CD4-positive, CD25-positive, alpha-beta regulatory T cell (primary cell): ENCODE data around the gene SMARCD2. TPM values are rescaled to one million over a fixed set of nuclear protein-coding genes. Genes with fewer than 3 reads are reported as not detected.

Experiments
- ATAC-seq, 2 donors: fragments of 150-1000 bp; cut with Tn5 transposase; one replicate each; pipeline ENCODE4 v1.10.0; 2021; ENCODE audit warnings: low read depth in 2 of 2, moderate number of reproducible peaks in 2 of 2, moderate library complexity in 1 of 2
- DNase-seq, 3 donors: peaks; one replicate each; pipeline versions ENCODE4 v3.0.0 to v3.0.0-alpha.2; 2012 to 2022; ENCODE audit warnings: mixed read lengths in 1 of 3
- H3K27ac ChIP-seq: one replicate; pipeline ENCODE4 v1.7.0; 2013; ENCODE audit warnings: mild to moderate bottlenecking, low read length; ENCODE audit not compliant: insufficient read depth, poor library complexity, severe bottlenecking
- H3K27me3 ChIP-seq: one replicate; pipeline ENCODE4 v1.7.0; 2013; ENCODE audit warnings: low read length; ENCODE audit not compliant: control insufficient read depth, insufficient read depth
- H3K36me3 ChIP-seq: one replicate; pipeline ENCODE4 v1.7.0; 2013; ENCODE audit warnings: mild to moderate bottlenecking, low read length, moderate library complexity; ENCODE audit not compliant: control insufficient read depth, insufficient read depth
- H3K4me1 ChIP-seq: 2 replicates; pipeline ENCODE4 v1.7.0; 2013; ENCODE audit warnings: mild to moderate bottlenecking, low read length; ENCODE audit not compliant: insufficient read depth, control insufficient read depth, poor library complexity, severe bottlenecking
- H3K4me3 ChIP-seq: one replicate; pipeline ENCODE4 v1.7.0; 2013; ENCODE audit warnings: low read depth, mild to moderate bottlenecking, low read length, moderate library complexity
- H3K9me3 ChIP-seq, 2 experiments: 1 replicate in 1 of 2; 2 replicates in 1 of 2; pipeline ENCODE4 v1.7.0; 2013; ENCODE audit warnings: low read length in 2 of 2, mild to moderate bottlenecking in 1 of 2, moderate library complexity in 1 of 2; ENCODE audit not compliant: control insufficient read depth in 2 of 2
- H3K27ac Mint-ChIP-seq, 3 donors: one replicate each; pipeline ENCODE4 v1.8.0; 2020 to 2022; ENCODE audit warnings: mild to moderate bottlenecking in 3 of 3, mixed read lengths in 3 of 3, moderate library complexity in 2 of 3
- H3K27me3 Mint-ChIP-seq: one replicate; pipeline ENCODE4 v1.8.0; 2022; ENCODE audit warnings: mild to moderate bottlenecking, mixed read lengths
- H3K36me3 Mint-ChIP-seq: one replicate; pipeline ENCODE4 v1.8.0; 2020; ENCODE audit warnings: mixed read lengths
- H3K4me1 Mint-ChIP-seq, 4 donors: one replicate each; pipeline ENCODE4 v1.8.0; 2020 to 2022; ENCODE audit warnings: mixed read lengths in 4 of 4, mild to moderate bottlenecking in 1 of 4
- H3K4me3 Mint-ChIP-seq, 4 donors: one replicate each; pipeline ENCODE4 v1.8.0; 2020 to 2022; ENCODE audit warnings: mild to moderate bottlenecking in 4 of 4, mixed read lengths in 4 of 4, moderate library complexity in 3 of 4
- H3K9me3 Mint-ChIP-seq, 7 donors: one replicate each; pipeline ENCODE4 v1.8.0; 2020 to 2022; ENCODE audit warnings: mixed read lengths in 7 of 7, mild to moderate bottlenecking in 3 of 7, moderate library complexity in 2 of 7
- polyA plus RNA-seq, 4 donors: library from polyadenylated mRNA; unstranded; fragments of 300-500 nt; fragmentation: Illumina TruSeq; gene quantifications; one replicate each; pipeline ENCODE4 v1.2.3, GENCODE V29; 2021
- total RNA-seq: library from RNA; stranded (reverse); gene quantifications from one replicate; pipeline ENCODE4 v1.2.3, GENCODE V29; 2022

Gene SMARCD2
- total and polyA plus RNA-seq, 5 donors from 2014 or later = 104 to 149 (median 113) TPM

GRCh38 chr17:63828936-63829335 is 13.5 kb downstream of the SMARCD2 start:
- ATAC-seq (no peak), DNase-seq (no peak)
- Mint-ChIP-seq H3K4me3 (peak overlapping the region; percentile 92 to 99 (median 96)), H3K27ac (peak overlapping the region; percentile 31 to 54 (median 43)), H3K36me3 (peaks cover 60% of the 10 kb centered on the region), H3K27me3 (no peaks in the 10 kb centered on the region), H3K4me1 (peaks cover 6 to 88% (median 49%) of the 10 kb centered on the region in 4 donors), H3K9me3 (peaks cover 0 to 3% (median 0%) of the 10 kb centered on the region in 7 donors)
- no peaks in the 10 kb centered on the region for H3K27me3 ChIP-seq
- H3K36me3 ChIP-seq = peaks cover 65% of the 10 kb centered on the region
- peak overlapping the region; percentile 92 for H3K4me3 ChIP-seq
- no peak overlapping the region for H3K27ac ChIP-seq
- peaks cover 64% of the 10 kb centered on the region for H3K4me1 ChIP-seq
- no peaks in the 10 kb centered on the region for H3K9me3 ChIP-seq

- Mint-ChIP-seq H3K27me3 (no peaks in the 10 kb centered on the region), H3K36me3 (peaks cover 68% of the 10 kb centered on the region), H3K4me1 (peaks cover 6 to 84% (median 50%) of the 10 kb centered on the region in 4 donors), H3K4me3 (peak overlapping the region; percentile 92 to 99 (median 96)), H3K9me3 (peaks cover 0 to 3% (median 0%) of the 10 kb centered on the region in 7 donors), H3K27ac (peak overlapping the region; percentile 97 to 100 (median 99))
- no peaks in the 10 kb centered on the region for H3K9me3 ChIP-seq
- peak overlapping the region; percentile 92 for H3K4me3 ChIP-seq
- no peak for DNase-seq
- ATAC-seq = no peak
- H3K27me3 ChIP-seq = no peaks in the 10 kb centered on the region
- peaks cover 64% of the 10 kb centered on the region for H3K4me1 ChIP-seq
- peak overlapping the region; percentile 92 for H3K27ac ChIP-seq
- peaks cover 62% of the 10 kb centered on the region for H3K36me3 ChIP-seq
Measured at GRCh38 chr17:63827801-63828221, 14.7 kb downstream of the SMARCD2 start.

- H3K36me3 Mint-ChIP-seq = peaks cover 65% of the 10 kb centered on the region
- Histone ChIP-seq H3K4me3 (peak within 1 kb of the TSS; percentile 92), H3K36me3 (peaks cover 62% of the 10 kb centered on the region), H3K9me3 (no peaks in the 10 kb centered on the region), H3K4me1 (peaks cover 59% of the 10 kb centered on the region), H3K27ac (peak within 1 kb of the TSS; percentile 92), H3K27me3 (no peaks in the 10 kb centered on the region)
- DNase-seq (peak; percentile 95 to 97 (median 97)), ATAC-seq (peak; percentile 93 to 94)
- H3K27ac Mint-ChIP-seq = peak within 1 kb of the TSS; percentile 97 to 100 (median 99)
- peaks cover 0 to 3% (median 0%) of the 10 kb centered on the region in 7 donors for H3K9me3 Mint-ChIP-seq
- peaks cover 6 to 82% (median 49%) of the 10 kb centered on the region in 4 donors for H3K4me1 Mint-ChIP-seq
- H3K27me3 Mint-ChIP-seq = no peaks in the 10 kb centered on the region
- H3K4me3 Mint-ChIP-seq = peak within 1 kb of the TSS; percentile 92 to 99 (median 96)
Measured at GRCh38 chr17:63827002-63827800, 15.3 kb downstream of the SMARCD2 start, which contains the start of the genes FTSJ3 and PSMC5. Gene FTSJ3 (minus strand): TSS chr17:63827663. CDS start chr17:63826902, 761 bp downstream. Gene PSMC5 (plus strand): TSS chr17:63827431. CDS start chr17:63827491, 60 bp downstream.

GRCh38 chr17:63826468-63827001 is 15.9 kb downstream of the SMARCD2 start:
- Mint-ChIP-seq H3K4me1 (peaks cover 6 to 79% (median 49%) of the 10 kb centered on the region in 4 donors), H3K9me3 (peaks cover 0 to 3% (median 0%) of the 10 kb centered on the region in 7 donors), H3K4me3 (peak overlapping the region; percentile 92 to 99 (median 96)), H3K27ac (peak overlapping the region; percentile 97 to 100 (median 99)), H3K27me3 (no peaks in the 10 kb centered on the region), H3K36me3 (peaks cover 65% of the 10 kb centered on the region)
- DNase-seq = no peak
- ATAC-seq = peak in 1 of 2 donors; percentile 3
- peaks cover 62% of the 10 kb centered on the region for H3K36me3 ChIP-seq
- peak overlapping the region; percentile 92 for H3K4me3 ChIP-seq
- H3K9me3 ChIP-seq = no peaks in the 10 kb centered on the region
- H3K27ac ChIP-seq = peak overlapping the region; percentile 92
- H3K4me1 ChIP-seq = peaks cover 53% of the 10 kb centered on the region
- no peaks in the 10 kb centered on the region for H3K27me3 ChIP-seq

- ATAC-seq (no peak), DNase-seq (no peak)
- Histone ChIP-seq H3K27me3 (no peaks in the 10 kb centered on the region), H3K4me3 (no peak overlapping the region), H3K36me3 (peaks cover 61% of the 10 kb centered on the region), H3K9me3 (no peaks in the 10 kb centered on the region), H3K27ac (no peak overlapping the region), H3K4me1 (peaks cover 32% of the 10 kb centered on the region)
- H3K27me3 Mint-ChIP-seq = no peaks in the 10 kb centered on the region
- peaks cover 52% of the 10 kb centered on the region for H3K36me3 Mint-ChIP-seq
- peaks cover 6 to 59% (median 33%) of the 10 kb centered on the region in 4 donors for H3K4me1 Mint-ChIP-seq
- H3K27ac Mint-ChIP-seq = peak overlapping the region in 2 of 3 donors; percentile 78 to 79
- H3K9me3 Mint-ChIP-seq = no peaks in the 10 kb centered on the region
- H3K4me3 Mint-ChIP-seq = peak overlapping the region in 2 of 4 donors; percentile 52 to 65
Measured at GRCh38 chr17:63824362-63824761, 18.1 kb downstream of the SMARCD2 start.

- H3K4me3 Mint-ChIP-seq = peak overlapping the region; percentile 52 to 88 (median 70)
- H3K27ac ChIP-seq = no peak overlapping the region
- H3K36me3 Mint-ChIP-seq = peaks cover 56% of the 10 kb centered on the region
- no peaks in the 10 kb centered on the region for H3K9me3 ChIP-seq
- peaks cover 6 to 54% (median 30%) of the 10 kb centered on the region in 4 donors for H3K4me1 Mint-ChIP-seq
- H3K27me3 ChIP-seq = no peaks in the 10 kb centered on the region
- H3K36me3 ChIP-seq = peaks cover 63% of the 10 kb centered on the region
- no peak for ATAC-seq
- no peak for DNase-seq
- H3K27me3 Mint-ChIP-seq = no peaks in the 10 kb centered on the region
- no peak overlapping the region for H3K4me3 ChIP-seq
- H3K9me3 Mint-ChIP-seq = no peaks in the 10 kb centered on the region
- peak overlapping the region; percentile 20 to 78 (median 55) for H3K27ac Mint-ChIP-seq
- H3K4me1 ChIP-seq = peaks cover 26% of the 10 kb centered on the region
Measured at GRCh38 chr17:63823659-63824331, 18.7 kb downstream of the SMARCD2 start.

- Histone ChIP-seq H3K27me3 (no peaks in the 10 kb centered on the region), H3K9me3 (no peaks in the 10 kb centered on the region), H3K27ac (no peak overlapping the region), H3K36me3 (peaks cover 75% of the 10 kb centered on the region), H3K4me1 (peaks cover 15% of the 10 kb centered on the region), H3K4me3 (no peak overlapping the region)
- Mint-ChIP-seq H3K36me3 (peaks cover 65% of the 10 kb centered on the region), H3K27ac (peak overlapping the region in 1 of 3 donors; percentile 76), H3K27me3 (no peaks in the 10 kb centered on the region), H3K4me1 (peaks cover 0 to 41% (median 23%) of the 10 kb centered on the region in 4 donors), H3K4me3 (no peak overlapping the region), H3K9me3 (no peaks in the 10 kb centered on the region)
- DNase-seq (no peak), ATAC-seq (no peak)
Measured at GRCh38 chr17:63822537-63822936, 19.9 kb downstream of the SMARCD2 start.
